SK-N-SH (cell line): Measurements from ENCODE around the gene SH3PXD2A. TPM values are rescaled to one million over a fixed set of nuclear protein-coding genes. Genes with fewer than 3 reads are reported as not detected.

ENCODE experiments used
- CTCF ChIA-PET: fragments of 300-600, 350-600 bp; formaldehyde crosslinking; extraction: SDS; loops from one replicate; lab custom pipeline; 2021; lab: Yijun Ruan, JAX
- POLR2A ChIA-PET: fragments of 350-600 bp; sonication (Branson Sonifier 250); formaldehyde crosslinking; extraction: SDS; loops from one replicate; lab custom pipeline; 2020; ENCODE audit warnings: antibody characterized with exemption, inconsistent platforms; lab: Yijun Ruan, JAX
- DNase-seq: peaks from one replicate; pipeline ENCODE4 v3.0.0; 2012
- H2AFZ ChIP-seq: fragments of 200-600 bp; sonication (generic); 2 replicates; pipeline ENCODE4 v1.8.1; 2016; ENCODE audit warnings: antibody characterized with exemption, mild to moderate bottlenecking, low read depth
- H3F3A ChIP-seq: fragments of 200-600 bp; sonication (generic); replicated peaks from 2 replicates; pipeline ENCODE3; 2016; ENCODE audit warnings: antibody characterized with exemption, mild to moderate bottlenecking; ENCODE audit not compliant: insufficient read depth
- H3K27ac ChIP-seq, 2 experiments: fragments of 200-500 bp in 1 of 2; fragments of 200-600 bp in 1 of 2; sonication (Bioruptor generic) in 1 of 2; sonication (generic), shearing (Covaris generic) in 1 of 2; 2 replicates each; pipeline versions ENCODE4 v1.5.1 to v1.6.1; 2014 to 2016; ENCODE audit warnings: low read depth in 2 of 2, inconsistent platforms in 1 of 2, low read length in 1 of 2, mild to moderate bottlenecking in 1 of 2, mixed read lengths in 1 of 2
- H3K27me3 ChIP-seq: fragments of 200-600 bp; sonication (generic), shearing (Covaris generic); 2 replicates; pipeline ENCODE4 v1.6.1; 2016; ENCODE audit warnings: mixed run types; ENCODE audit not compliant: insufficient read depth
- H3K36me3 ChIP-seq, 2 experiments: fragments of 200-500 bp in 1 of 2; fragments of 200-600 bp in 1 of 2; sonication (Bioruptor generic) in 1 of 2; sonication (generic) in 1 of 2; replicated peaks in 1 of 2; 2 replicates each; pipeline versions ENCODE3 to v1.5.1; 2014 to 2016; ENCODE audit warnings: low read length in 1 of 2, mild to moderate bottlenecking in 1 of 2; ENCODE audit not compliant: insufficient read depth in 2 of 2, control insufficient read depth in 1 of 2
- H3K4me1 ChIP-seq, 2 experiments: fragments of 200-500 bp in 1 of 2; fragments of 200-600 bp in 1 of 2; sonication (Bioruptor generic) in 1 of 2; sonication (generic), shearing (Covaris generic) in 1 of 2; 2 replicates each; pipeline versions ENCODE4 v1.5.1 to v1.6.1; 2014 to 2016; ENCODE audit warnings: low read depth in 1 of 2, low read length in 1 of 2, mixed run types in 1 of 2; ENCODE audit not compliant: insufficient read depth in 2 of 2, control insufficient read depth in 1 of 2
- H3K4me2 ChIP-seq: fragments of 200-600 bp; sonication (generic), shearing (Covaris generic); 2 replicates; pipeline ENCODE4 v1.6.1; 2017; ENCODE audit warnings: mixed run types
- H3K4me3 ChIP-seq, 2 experiments: fragments of 200-500 bp in 1 of 2; fragments of 200-600 bp in 1 of 2; sonication (Bioruptor generic) in 1 of 2; sonication (generic), shearing (Covaris generic) in 1 of 2; 2 replicates each; pipeline versions ENCODE4 v1.5.1 to v1.8.1; 2014 to 2016; ENCODE audit warnings: low read depth in 2 of 2, inconsistent platforms in 1 of 2, low read length in 1 of 2, mild to moderate bottlenecking in 1 of 2, mixed read lengths in 1 of 2, moderate library complexity in 1 of 2
- H3K79me2 ChIP-seq: fragments of 200-600 bp; sonication (generic); 2 replicates; pipeline ENCODE4 v1.8.1; 2017; ENCODE audit warnings: mild to moderate bottlenecking; ENCODE audit not compliant: insufficient read depth
- H3K9ac ChIP-seq: fragments of 200-600 bp; sonication (generic); 2 replicates; pipeline ENCODE4 v1.6.1; 2017; ENCODE audit warnings: mixed run types
- H3K9me2 ChIP-seq: fragments of 200-600 bp; sonication (generic); 2 replicates; pipeline ENCODE4 v1.6.1; 2017; ENCODE audit warnings: mixed run types
- H3K9me3 ChIP-seq: fragments of 200-600 bp; sonication (generic); 2 replicates; pipeline ENCODE4 v1.6.1; 2017; ENCODE audit warnings: mixed run types, mild to moderate bottlenecking, moderate library complexity
- H4K20me1 ChIP-seq: fragments of 200-600 bp; sonication (generic); 2 replicates; pipeline ENCODE4 v1.6.1; 2017; ENCODE audit warnings: mild to moderate bottlenecking, mixed run types; ENCODE audit not compliant: insufficient read depth
- EZH2phosphoT487 ChIP-seq: fragments of 200-600 bp; sonication (generic); IDR thresholded peaks from 2 replicates; pipeline ENCODE4 v1.6.1; 2017; ENCODE audit warnings: low read depth, mixed run types, mild to moderate bottlenecking, antibody characterized with exemption, moderate library complexity, borderline replicate concordance
- FOXM1 ChIP-seq: IDR thresholded peaks from 2 replicates; pipeline ENCODE4 v1.4.0; 2012; ENCODE audit warnings: low read depth, mild to moderate bottlenecking
- NFIC ChIP-seq: IDR thresholded peaks from 2 replicates; pipeline ENCODE4 v1.4.0; 2012; ENCODE audit warnings: borderline replicate concordance
- NRF1 ChIP-seq: IDR thresholded peaks from 2 replicates; pipeline ENCODE4 v1.6.1; 2012; ENCODE audit warnings: low read depth, mild to moderate bottlenecking, low read length
- POLR2AphosphoS5 ChIP-seq: IDR thresholded peaks from 2 replicates; pipeline ENCODE4 v1.6.1; 2012; ENCODE audit warnings: low read depth, low read length
- SMC3 ChIP-seq: IDR thresholded peaks from 2 replicates; pipeline ENCODE4 v1.6.1; 2012; ENCODE audit warnings: low read depth, low read length, improper control_type of control experiment
- TCF12 ChIP-seq: IDR thresholded peaks from 2 replicates; pipeline ENCODE4 v1.4.0; 2012
- WGBS: methylation state at CpG from one replicate; pipeline ENCODE4 v1.1.6; 2017; ENCODE audit warnings: low lambda C conversion rate; 5-methylcytosine and 5-hydroxymethylcytosine counted together
- polyA plus RNA-seq, 3 experiments: library from polyadenylated mRNA; depleted of rRNA; stranded (reverse); fragments of >200 nt; gene quantifications; 2 replicates each; pipeline ENCODE4 v1.2.3, GENCODE V29; 2012
- TF ChIP-seq, protein P1 (sequence below): fragments of 150-350 bp; IDR thresholded peaks from 2 replicates; pipeline ENCODE4 v1.6.1; 2017; ENCODE audit warnings: antibody characterized with exemption, low read length, low read depth, borderline replicate concordance
- TF ChIP-seq, protein P2 (sequence below): IDR thresholded peaks from 2 replicates; pipeline ENCODE4 v1.4.0; 2012; ENCODE audit warnings: low read depth, borderline replicate concordance
- TF ChIP-seq, protein P3 (sequence below): IDR thresholded peaks from 2 replicates; pipeline ENCODE4 v1.4.0; 2012; ENCODE audit warnings: low read depth
- TF ChIP-seq, protein P4 (sequence below): IDR thresholded peaks from 2 replicates; pipeline ENCODE4 v1.6.1; 2012; ENCODE audit warnings: mild to moderate bottlenecking, low read depth, low read length, moderate library complexity

Gene SH3PXD2A
- polyA plus RNA-seq, 1 of the 3 experiments (the other 2 are of a cell fraction): 2.5 TPM

DNA sequence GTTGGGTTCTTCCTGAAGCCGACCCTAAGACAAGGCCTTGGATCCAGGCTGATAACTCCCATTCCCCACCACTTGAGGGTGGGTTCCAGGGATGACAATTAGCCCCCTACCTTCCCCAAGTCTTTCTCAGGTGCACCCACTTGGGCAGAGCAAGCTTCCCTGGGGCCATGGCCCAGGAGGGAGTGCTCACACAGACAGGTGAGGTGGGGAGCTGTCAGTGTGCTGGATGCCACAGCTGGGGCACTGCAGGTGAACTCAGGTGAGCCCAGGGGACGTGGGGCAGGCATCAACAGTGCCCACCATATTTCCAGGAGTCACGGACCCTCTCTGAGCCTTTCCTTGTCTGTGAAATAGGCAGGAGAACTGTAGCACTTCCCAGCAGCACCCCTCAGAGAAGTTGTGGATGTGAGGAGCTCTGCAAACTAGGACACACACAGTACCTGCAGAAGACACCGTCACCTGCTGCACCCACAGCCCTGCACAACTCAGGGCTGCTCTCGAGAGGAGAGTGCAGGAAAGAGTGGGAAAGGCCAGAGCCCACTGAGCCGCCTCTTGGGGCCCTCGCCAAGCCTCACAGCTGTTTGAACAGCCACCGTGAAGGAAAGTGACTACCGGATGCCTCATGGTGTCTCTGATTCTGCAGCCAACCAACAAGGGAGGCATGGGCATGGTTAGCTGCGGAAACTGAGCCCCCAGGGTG is 17.9 kb downstream of the SH3PXD2A start:
- Histone ChIP-seq H3K27me3 (no peaks in the 10 kb centered on the region), H3K4me1 (peaks cover 15 to 54% of the 10 kb centered on the region in 2 experiments; a peak in 2 of 4 replicates), H3K4me2 (no peak overlapping the region), H3K36me3 (no peaks in the 10 kb centered on the region), H3K4me3 (no peak overlapping the region), H3K9me3 (no peaks in the 10 kb centered on the region), H3K9ac (no peak overlapping the region), H2AFZ (no peak overlapping the region), H3K9me2 (no peaks in the 10 kb centered on the region), H3K27ac (no peak overlapping the region), H4K20me1 (0 out of 2 replicates have a peak, but pooled peaks cover 3% of the 10 kb centered on the region), H3F3A (no peaks in the 10 kb centered on the region), H3K79me2 (peaks cover 34% of the 10 kb centered on the region)
- ChIA-PET CTCF (no interaction called here), POLR2A (interaction anchor here (1.6 kb wide), 1 partner anchor 15 kb away, joined by 3 read pairs; no protein-coding TSS in a partner anchor)
- WGBS: 69% methylated on average over 6 of the region's 10 CpGs
- DNase-seq: no peak
- no peak for TF ChIP-seq SMC3

DNA sequence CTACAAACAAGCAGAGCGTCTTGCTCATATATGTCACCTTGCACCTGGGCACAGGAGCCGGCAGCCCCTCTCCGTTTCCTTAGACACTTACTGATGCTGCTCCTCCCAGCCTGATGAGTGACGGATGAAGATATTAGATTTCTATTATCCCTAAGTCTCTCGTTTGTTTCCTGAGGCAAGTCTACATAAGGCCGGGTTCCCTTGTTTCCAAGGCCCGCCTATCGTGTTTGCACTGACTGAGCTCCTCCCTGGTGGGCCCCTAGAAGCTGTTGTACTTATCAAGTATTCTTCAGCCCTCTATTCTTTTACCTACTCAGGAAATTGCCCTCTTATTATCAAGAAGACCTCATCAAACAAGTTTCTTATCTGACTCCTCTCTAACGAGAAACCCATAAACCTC is 18.5 kb downstream of the SH3PXD2A start:
- CTCF ChIA-PET: interaction anchor here (0.6 kb wide), 1 partner anchor 124 kb away, joined by 3 read pairs; no protein-coding TSS in a partner anchor
- WGBS: 94% methylated on average over 9 of the region's 9 CpGs
- Histone ChIP-seq H3K27ac (no peak overlapping the region), H2AFZ (no peak overlapping the region), H3K9ac (no peak overlapping the region), H3K4me3 (no peak overlapping the region), H3K9me2 (no peaks in the 10 kb centered on the region), H3K27me3 (no peaks in the 10 kb centered on the region), H3K4me1 (peaks cover 15 to 54% of the 10 kb centered on the region in 2 experiments; a peak in 2 of 4 replicates)
- TF ChIP-seq TCF12 (no peak), EZH2phosphoT487 (no peak), NRF1 (no peak), POLR2AphosphoS5 (no peak), FOXM1 (no peak), NFIC (no peak)
- TF ChIP-seq, protein P1, sequence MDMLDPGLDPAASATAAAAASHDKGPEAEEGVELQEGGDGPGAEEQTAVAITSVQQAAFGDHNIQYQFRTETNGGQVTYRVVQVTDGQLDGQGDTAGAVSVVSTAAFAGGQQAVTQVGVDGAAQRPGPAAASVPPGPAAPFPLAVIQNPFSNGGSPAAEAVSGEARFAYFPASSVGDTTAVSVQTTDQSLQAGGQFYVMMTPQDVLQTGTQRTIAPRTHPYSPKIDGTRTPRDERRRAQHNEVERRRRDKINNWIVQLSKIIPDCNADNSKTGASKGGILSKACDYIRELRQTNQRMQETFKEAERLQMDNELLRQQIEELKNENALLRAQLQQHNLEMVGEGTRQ: no peak
- TF ChIP-seq, protein P2, sequence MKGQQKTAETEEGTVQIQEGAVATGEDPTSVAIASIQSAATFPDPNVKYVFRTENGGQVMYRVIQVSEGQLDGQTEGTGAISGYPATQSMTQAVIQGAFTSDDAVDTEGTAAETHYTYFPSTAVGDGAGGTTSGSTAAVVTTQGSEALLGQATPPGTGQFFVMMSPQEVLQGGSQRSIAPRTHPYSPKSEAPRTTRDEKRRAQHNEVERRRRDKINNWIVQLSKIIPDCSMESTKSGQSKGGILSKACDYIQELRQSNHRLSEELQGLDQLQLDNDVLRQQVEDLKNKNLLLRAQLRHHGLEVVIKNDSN: no peak
- TF ChIP-seq, protein P3, sequence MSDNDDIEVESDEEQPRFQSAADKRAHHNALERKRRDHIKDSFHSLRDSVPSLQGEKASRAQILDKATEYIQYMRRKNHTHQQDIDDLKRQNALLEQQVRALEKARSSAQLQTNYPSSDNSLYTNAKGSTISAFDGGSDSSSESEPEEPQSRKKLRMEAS: no peak
- TF ChIP-seq, protein P4, sequence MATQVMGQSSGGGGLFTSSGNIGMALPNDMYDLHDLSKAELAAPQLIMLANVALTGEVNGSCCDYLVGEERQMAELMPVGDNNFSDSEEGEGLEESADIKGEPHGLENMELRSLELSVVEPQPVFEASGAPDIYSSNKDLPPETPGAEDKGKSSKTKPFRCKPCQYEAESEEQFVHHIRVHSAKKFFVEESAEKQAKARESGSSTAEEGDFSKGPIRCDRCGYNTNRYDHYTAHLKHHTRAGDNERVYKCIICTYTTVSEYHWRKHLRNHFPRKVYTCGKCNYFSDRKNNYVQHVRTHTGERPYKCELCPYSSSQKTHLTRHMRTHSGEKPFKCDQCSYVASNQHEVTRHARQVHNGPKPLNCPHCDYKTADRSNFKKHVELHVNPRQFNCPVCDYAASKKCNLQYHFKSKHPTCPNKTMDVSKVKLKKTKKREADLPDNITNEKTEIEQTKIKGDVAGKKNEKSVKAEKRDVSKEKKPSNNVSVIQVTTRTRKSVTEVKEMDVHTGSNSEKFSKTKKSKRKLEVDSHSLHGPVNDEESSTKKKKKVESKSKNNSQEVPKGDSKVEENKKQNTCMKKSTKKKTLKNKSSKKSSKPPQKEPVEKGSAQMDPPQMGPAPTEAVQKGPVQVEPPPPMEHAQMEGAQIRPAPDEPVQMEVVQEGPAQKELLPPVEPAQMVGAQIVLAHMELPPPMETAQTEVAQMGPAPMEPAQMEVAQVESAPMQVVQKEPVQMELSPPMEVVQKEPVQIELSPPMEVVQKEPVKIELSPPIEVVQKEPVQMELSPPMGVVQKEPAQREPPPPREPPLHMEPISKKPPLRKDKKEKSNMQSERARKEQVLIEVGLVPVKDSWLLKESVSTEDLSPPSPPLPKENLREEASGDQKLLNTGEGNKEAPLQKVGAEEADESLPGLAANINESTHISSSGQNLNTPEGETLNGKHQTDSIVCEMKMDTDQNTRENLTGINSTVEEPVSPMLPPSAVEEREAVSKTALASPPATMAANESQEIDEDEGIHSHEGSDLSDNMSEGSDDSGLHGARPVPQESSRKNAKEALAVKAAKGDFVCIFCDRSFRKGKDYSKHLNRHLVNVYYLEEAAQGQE: no peak
- TF ChIP-seq, all 33 proteins: peak for 0
- no peak for DNase-seq
- no peak overlapping the region for H3K4me2 ChIP-seq
- H3K79me2 ChIP-seq: peaks cover 30% of the 10 kb centered on the region
- no peaks in the 10 kb centered on the region for H3K36me3 ChIP-seq
- POLR2A ChIA-PET: no interaction called here
- no peaks in the 10 kb centered on the region for H3F3A ChIP-seq
- H3K9me3 ChIP-seq: no peaks in the 10 kb centered on the region
- H4K20me1 ChIP-seq: 0 out of 2 replicates have a peak, but pooled peaks cover 3% of the 10 kb centered on the region
